Activated T-helper 1 cell treated with anti-CD3 and anti-CD28 coated beads, Interleukin-2, amount 50 U/mL, for 16 hours (primary cell): Measurements from ENCODE around the gene CFAP69.

ENCODE experiments used
- DNase-seq, 2 donors: peaks; one replicate each; pipeline ENCODE4 v3.0.0-alpha.2; 2020; ENCODE audit warnings: low read depth in 1 of 2, low spot score in 1 of 2

CFAP69 gene, protein sequence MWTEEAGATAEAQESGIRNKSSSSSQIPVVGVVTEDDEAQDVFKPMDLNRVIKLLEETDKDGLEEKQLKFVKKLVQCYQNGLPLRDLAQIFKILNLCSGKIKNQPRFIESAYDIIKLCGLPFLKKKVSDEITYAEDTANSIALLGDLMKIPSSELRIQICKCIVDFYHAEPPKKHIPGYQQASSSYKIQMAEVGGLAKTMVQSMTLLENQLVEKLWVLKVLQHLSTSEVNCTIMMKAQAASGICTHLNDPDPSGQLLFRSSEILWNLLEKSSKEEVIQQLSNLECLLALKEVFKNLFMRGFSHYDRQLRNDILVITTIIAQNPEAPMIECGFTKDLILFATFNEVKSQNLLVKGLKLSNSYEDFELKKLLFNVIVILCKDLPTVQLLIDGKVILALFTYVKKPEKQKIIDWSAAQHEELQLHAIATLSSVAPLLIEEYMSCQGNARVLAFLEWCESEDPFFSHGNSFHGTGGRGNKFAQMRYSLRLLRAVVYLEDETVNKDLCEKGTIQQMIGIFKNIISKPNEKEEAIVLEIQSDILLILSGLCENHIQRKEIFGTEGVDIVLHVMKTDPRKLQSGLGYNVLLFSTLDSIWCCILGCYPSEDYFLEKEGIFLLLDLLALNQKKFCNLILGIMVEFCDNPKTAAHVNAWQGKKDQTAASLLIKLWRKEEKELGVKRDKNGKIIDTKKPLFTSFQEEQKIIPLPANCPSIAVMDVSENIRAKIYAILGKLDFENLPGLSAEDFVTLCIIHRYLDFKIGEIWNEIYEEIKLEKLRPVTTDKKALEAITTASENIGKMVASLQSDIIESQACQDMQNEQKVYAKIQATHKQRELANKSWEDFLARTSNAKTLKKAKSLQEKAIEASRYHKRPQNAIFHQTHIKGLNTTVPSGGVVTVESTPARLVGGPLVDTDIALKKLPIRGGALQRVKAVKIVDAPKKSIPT

DNA sequence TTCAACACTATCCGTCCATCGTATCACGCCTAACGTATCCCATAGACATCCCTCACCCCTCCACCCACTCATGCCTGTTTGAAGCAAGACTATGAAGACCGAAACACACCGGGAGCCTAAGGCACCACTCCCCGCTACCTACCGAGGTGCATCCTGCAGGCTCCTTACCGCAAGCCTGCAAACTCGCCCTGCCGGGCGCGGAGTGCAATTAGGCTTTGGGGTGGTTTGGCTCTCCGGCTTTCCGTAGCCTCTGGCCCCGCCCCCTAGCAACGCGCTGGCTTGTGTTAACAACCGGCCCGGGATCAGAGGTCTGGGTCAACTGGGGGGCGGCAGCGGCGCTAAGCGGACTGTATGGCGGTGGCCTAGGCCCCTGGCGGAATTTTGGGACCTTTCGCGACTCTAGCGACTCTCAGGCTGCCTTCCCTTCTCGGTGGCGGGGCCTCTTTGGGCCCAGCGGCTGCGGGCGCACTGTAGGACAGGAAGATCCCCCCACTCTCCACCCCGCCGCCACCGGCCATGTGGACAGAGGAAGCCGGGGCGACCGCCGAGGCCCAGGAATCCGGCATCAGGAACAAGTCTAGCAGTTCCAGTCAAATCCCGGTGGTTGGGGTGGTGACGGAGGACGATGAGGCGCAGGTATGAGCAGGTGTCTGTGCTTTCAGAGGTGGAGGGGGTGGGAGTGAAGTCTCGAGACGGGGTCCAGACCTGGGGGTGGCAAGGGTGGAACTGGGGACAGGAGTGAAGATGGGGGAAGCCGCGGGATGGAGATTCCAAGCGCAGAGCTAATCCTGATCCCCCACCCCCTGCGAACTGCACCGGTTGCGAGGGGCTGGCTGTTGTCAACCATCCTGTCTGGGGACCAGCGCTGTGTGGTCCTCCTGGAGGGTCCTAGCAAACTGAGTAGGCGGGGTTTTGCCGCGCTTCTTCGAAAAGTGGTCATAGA, at the start of gene CFAP69:
CFAP69 (plus strand) TSS at position 266 of the 943 bp plus-strand sequence; CDS start at position 517, 251 bp downstream.
- peak; percentile 68 to 76 for DNase-seq

DNA sequence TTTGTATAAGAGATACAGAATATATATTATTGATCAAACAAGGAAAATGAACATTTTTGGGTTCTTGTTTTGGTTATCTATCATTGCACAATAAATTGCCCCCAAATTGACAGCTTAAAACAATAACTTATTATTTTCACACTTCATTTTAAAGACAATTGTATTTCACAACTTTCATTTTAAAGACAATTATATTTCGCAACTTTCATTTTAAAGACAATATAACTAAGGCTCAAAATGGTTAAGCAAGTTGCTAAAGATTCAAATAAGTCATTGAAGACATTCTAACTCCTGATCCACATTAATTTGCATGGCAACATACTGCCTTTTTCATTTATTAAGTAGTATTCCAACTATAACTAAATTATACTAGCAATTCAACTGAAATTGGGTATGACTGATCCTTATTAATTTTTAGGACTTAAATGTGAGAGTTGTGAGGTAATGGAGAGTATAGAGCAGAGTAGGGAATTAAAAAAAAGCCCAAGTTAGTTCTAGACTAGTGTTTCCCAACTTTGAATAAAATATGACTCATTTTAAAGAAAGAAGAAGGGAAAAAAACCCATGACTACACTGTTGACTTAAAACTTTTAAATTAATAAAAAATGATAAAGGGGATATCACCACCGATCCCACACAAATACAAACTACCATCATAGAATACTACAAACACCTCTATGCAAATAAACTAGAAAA, 43.3 kb upstream of the CFAP69 start:
- no peak for DNase-seq

DNA sequence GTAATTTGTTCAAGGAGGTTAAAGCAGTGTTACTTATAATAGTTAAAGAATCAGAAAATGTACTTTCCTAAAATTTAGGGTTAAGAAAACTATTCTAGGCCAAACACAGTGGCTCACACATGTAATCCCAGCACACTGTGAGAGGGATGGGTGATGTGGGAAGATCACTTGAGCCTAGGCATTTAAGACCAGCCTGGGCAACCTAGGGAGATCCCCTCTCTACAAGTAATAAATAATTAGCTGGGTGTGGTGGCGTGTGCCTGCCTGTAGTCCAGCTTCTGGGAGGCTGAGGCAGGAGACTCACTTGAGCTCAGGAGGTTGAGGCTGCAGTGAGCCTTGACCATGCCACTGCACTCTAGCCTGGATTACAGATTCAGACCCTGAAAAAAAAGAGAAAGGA, 37.0 kb upstream of the CFAP69 start:
- no peak for DNase-seq

DNA sequence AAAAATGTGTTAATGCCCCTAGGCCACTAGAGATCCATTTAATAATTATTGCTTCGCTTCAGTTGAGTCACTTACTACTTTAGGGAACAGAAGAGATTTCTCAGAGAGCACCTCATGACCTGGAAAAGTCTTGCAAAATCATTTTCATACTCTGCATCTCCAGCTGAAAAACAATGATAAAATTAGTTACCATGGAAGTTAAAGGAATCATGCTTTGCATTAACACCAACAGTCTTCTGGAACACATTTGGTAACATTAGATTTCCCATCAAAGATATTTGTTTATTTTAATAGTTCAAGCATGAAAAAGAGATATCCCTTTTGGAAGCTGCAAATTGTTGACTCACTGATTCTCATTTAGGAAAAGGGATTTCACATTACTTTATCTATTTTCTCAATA, 35.2 kb upstream of the CFAP69 start:
- no peak for DNase-seq

DNA sequence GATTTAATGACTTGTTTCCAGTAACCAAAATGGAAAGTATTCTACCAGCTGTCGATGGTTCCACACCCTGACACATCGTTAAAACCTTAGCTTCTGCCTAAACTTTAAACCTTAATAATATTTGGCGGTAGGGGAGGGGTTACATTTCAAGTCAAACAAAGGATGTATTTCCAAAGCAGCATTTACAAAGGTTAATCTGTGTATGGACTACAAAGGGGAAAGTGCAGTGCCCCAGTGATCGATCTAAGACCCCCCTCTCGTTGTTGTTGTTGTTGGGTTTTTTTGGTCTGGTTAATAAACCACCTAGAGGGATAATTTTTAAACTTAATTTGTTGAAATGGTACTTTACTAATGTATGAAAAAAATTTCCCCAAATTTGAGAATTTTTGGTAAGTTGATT, 34.5 kb upstream of the CFAP69 start:
- no peak for DNase-seq

DNA sequence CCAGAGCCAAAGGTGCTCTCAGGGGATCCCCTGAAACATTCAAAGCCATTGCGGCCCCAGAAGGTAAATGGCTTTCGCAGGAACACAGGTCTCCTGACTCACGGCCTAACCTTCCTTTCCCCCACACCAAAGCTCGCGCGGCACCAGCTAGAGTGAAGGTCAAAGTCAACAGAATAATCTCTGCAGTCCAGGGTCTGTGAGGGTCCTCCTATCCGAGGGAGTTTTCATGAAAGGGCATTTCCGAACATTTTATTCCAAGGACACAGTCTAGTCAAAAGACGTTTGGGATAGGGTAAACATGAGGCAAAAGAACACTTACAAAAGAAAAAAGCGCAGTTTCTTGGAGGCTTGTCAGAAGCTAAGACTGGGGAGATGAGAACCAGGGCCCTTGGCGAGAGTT, 34.0 kb upstream of the CFAP69 start:
- no peak for DNase-seq

DNA sequence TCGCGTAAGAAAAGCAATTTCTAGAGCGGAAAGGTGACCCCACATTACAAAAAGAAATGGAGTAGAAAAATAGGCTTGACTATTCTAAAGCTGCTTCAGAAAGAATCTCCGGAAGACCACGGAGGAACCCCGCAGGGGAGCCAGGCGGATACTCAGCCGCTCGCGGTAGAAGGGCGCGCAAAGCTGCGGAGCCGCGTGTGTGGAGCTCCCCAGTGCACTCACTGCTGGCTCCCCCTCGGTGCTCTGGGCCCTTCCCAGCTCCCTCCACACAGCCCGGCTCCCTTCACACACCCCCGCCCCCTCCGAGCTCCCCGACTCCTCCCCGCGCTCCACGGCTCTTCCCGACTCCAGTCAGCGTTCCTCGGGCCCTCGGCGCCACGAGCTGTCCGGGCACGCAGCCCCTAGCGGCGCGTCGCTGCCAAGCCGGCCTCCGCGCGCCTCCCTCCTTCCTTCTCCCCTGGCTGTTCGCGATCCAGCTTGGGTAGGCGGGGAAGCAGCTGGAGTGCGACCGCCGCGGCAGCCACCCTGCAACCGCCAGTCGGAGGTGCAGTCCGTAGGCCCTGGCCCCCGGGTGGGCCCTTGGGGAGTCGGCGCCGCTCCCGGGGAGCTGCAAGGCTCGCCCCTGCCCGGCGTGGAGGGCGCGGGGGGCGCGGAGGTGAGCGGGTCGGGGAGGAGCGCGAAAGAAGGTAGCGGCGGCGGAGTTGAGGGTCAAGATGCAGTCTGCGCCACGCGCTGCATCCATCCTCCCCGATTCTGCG, 33.4 kb upstream of the CFAP69 start, which contains the start of gene STEAP2:
STEAP2 (plus strand) TSS at position 350 of the 758 bp plus-strand sequence. CDS start 13,343 bp downstream, outside the sequence.
- no peak for DNase-seq

DNA sequence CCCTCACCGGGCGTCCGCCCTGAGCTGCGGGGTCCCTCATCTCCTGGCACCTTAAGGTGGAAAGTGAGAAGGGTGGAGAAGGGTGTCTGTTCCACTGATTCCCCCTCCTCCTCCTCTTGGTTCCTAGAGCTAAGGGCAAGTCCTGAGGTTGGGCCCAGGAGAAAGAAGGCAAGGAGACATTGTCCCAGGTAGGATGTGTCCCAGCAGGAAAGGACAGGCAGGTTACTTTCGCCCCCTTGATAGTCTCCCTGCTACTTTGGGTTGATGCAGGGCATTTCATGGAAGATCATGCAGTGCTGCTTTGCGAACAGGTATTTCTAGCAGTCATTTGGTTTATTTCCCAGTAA, 32.9 kb upstream of the CFAP69 start:
- no peak for DNase-seq

DNA sequence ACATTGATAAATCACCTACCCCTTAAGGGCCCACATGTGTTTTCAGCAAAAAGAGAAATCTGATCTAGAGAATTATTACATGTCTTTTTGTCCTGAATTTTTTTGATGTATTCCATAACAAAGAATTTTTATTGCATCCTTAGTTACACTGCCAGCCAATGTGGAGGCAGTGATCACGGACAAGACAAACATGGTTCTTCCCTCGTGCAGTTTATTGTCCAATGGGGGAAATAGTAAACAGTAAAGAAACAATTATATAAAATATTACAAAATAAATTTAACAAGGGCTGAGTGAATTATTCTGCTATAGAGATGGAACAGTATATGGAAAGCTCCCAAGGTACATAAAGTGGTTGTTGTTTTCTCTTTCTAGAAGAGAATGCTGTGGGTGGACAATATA, 31.5 kb upstream of the CFAP69 start:
- DNase-seq = no peak

DNA sequence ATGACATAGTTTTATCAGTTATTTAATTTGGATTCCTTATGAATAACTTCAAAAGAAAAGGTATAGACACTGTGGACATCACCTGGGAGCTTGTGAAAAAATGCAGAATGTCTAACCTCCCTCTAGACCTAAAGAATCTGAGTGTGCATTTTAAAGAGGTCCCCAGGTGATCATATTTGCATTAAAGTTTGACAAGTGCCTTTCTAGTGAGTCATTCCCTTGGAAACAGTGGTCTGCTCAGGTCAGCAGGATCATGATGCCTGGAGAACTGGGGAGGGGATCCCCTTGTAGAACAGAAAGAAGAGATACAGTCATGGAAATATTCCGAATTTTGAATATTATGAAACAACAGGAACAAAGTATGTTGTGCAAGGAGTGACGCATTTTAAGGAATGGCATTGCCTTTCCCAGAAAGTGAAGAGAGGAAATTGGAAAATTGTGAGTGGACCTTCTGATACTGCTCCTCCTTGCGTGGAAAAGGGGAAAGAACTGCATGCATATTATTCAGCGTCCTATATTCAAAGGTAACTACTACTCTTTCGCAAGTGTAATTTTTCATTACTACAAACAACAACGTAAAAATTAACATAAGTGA, 28.8 kb upstream of the CFAP69 start:
- no peak for DNase-seq

DNA sequence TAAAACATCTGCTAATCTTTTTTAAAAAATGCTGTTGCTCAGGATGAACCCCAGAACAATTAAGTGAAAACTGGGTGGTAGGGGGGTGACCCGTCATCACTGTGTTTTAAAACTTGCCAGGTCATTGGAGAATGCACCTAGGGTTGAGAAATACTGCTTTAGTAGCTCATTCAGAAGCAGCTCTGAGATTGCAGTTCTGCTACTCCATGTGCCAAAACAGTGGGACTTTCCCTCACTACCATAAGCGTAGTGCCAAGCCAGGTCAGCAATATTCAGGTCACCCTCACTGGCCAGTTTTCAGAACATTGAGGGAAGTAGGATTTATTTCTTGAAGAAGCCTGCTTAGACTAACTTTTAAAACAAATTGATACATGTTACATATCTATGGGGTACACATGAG, 28.2 kb upstream of the CFAP69 start:
- no peak for DNase-seq

DNA sequence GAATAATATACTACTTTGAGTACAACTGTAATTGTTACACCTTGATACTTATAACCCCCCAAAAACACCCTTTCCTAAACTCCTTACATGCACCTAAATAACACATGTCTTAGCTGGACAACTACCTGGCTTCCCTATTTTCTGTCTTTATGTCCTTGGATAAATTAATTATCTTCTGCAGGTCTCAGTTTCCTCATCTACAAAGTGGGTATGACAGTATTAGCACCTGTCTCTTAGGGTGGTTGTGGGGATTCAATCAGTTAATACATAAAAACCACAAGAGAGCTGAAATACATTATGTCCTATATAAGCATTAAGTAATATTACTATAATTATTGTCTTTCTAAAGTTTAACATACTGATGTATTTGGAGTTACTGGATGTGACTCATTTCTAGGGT, 22.6 kb upstream of the CFAP69 start:
- no peak for DNase-seq

DNA sequence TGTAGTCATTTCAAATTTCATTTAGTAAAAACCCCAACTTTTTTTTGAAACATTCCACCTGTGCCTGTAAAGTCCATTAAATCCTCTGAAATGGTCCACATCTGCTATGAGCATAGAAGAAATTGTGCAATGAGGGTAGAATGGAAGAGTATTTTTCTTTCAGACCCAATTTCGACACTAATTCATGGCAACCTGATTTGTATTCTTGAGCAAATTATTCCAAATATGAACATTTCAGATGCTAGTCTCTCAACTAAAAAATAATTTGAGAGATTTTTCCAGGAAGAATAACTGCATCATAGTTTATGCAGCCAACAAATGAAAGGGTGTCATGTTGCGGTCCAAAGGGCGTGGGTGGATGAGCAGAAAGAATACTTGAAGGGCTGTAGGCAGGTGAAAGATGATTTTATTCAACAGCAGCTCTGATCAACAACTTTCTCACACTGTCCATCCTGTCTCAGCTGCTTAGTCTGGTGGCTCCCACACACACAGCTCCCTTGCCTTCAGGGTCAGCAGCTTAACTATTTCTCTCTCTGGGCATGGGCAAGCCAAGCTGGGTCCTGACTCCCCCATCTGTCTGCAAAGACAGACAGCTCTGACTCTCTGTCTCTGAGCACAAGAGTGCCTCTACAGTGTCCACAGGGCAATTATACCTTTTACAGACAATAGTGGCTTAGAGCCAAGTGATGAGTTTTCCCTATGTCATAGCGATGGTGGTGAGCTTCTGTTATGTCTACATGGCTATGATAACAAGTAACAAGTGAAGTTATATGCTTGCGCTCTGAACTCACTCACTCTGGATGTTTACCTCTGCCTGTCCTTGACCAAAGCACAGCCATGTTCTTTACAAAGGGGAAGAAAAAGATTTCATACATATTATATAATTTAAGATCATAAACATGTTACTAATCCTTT, 21.9 kb upstream of the CFAP69 start:
- no peak for DNase-seq

DNA sequence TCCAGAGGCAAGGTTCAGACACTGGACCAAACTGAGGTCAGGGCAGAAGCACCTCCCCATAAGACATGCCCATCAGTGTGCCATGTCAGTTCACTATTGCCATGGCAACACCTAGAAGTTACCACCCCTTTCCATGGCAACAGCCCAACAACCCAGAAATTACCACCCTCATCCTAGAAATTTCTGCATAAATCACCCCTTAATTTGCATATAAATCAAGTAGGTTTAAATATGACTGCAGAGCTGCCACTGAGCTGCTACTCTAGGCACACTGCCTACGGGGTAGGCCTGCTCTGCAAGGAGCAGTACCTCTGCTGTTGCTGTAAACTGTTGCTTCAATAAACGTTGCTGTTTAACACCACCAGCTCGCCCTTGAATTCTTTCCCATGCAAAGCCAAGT, 20.8 kb upstream of the CFAP69 start:
- DNase-seq = no peak

DNA sequence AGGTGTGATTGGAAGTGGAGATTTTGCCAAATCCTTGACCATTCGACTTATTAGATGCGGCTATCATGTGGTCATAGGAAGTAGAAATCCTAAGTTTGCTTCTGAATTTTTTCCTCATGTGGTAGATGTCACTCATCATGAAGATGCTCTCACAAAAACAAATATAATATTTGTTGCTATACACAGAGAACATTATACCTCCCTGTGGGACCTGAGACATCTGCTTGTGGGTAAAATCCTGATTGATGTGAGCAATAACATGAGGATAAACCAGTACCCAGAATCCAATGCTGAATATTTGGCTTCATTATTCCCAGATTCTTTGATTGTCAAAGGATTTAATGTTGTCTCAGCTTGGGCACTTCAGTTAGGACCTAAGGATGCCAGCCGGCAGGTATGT, 19.8 kb upstream of the CFAP69 start:
- no peak for DNase-seq

DNA sequence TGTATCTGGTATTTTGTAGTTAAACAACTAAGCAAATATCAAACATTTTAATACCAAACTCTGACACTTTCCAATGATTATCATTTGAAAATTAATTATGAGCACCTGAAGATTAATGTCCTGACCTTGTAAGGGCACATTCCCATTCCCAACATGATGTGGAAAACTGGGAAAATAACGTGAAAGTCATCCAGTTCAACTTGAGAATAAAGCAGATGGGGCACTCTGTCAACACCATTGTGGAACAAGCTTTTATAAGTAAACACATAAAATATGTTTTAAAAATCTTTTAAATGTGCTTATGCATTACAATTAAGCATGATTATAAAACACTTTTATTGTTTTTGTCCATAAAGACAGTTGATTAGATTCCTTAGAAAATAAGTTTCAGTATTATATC, 19.4 kb upstream of the CFAP69 start:
- no peak for DNase-seq

DNA sequence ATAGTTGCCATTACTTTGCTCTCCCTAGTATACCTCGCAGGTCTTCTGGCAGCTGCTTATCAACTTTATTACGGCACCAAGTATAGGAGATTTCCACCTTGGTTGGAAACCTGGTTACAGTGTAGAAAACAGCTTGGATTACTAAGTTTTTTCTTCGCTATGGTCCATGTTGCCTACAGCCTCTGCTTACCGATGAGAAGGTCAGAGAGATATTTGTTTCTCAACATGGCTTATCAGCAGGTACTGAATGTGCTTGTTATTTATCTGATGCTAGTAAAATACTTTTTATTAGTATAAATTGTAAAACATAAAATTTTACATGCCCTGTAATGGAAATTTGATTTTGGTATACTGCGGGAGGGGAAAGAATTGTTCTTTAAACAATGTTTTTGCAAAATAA, 17.7 kb upstream of the CFAP69 start:
- no peak for DNase-seq

DNA sequence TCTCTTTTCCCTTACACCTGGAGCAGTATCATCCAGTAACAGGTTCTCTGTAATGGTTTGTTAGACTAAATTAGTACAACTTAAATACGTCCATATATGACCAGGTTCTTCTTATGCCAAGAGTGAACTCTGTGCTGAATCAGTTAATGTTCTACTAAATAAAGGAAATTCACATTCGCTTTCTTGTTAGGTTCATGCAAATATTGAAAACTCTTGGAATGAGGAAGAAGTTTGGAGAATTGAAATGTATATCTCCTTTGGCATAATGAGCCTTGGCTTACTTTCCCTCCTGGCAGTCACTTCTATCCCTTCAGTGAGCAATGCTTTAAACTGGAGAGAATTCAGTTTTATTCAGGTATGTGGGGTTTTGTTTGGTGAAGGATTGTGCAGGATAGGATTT, 15.3 kb upstream of the CFAP69 start:
- no peak for DNase-seq
